NCI-H146 treated with DMSO at 0.1 percent for 48 hours (cell line): ENCODE results near the gene SMIM44.

ENCODE experiments used
- DNase-seq: peaks from one replicate; lab custom pipeline; 2025; ENCODE audit not compliant: unreplicated experiment; lab: John Stamatoyannopoulos, UW

SMIM44 gene

DNA sequence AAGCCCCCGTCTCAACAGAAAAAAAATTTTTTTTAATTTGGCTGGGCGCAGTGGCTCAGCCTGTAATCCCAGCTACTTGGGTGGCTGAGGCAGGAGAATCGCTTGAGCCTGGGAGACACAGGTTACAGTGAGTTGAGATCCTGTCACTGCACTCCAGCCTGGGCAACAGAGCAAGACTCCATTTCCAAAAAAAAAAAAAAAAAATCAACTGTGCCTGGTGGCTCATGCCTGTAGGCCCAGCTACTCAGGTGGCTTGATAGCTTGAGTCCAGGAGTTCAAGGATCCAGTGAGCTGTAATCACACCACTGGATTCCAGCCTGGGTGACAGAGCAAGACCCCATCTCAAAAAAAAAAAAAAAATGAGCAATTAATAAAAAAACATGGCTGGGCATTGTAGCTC, 18.5 kb upstream of the SMIM44 start:
- DNase-seq, result no peak

DNA sequence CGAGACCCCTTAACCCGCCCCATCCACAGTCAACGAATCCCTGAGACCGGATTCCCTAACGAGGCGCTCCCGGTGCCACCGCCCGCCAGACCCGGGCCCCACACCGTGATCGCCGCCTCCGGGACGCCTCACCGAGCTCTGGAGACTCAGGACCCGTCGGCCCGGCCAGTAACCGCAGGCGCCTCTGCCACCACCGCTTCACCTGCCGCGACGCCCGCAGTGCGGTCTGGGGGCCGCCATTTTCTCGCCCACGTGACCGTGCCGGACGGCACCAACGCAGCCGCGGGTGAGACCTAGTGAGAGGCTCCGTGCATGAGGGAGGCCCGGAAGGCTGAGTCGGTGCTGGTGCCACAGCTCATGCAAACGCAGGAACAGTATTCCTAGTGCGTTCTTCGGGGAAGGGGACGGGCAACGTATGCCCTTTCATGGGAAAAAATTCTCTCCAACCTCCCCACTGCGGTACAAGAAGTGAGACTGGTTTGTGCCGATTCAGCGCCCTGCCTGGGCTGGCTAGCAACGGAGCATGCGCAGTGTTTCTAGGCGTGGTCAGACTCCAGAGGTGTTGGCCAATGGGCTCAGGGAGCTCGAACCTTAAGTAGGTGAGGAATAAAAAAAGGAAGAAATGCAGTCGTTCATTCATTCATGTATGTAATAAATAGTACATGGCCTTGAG, 17.3 kb upstream of the SMIM44 start, which contains the start of gene DOHH:
Gene DOHH (minus strand): TSS at position 246 of the 673 bp plus-strand sequence. CDS start 3,860 bp downstream, outside the sequence.
- DNase-seq, result peak; percentile 84

DNA sequence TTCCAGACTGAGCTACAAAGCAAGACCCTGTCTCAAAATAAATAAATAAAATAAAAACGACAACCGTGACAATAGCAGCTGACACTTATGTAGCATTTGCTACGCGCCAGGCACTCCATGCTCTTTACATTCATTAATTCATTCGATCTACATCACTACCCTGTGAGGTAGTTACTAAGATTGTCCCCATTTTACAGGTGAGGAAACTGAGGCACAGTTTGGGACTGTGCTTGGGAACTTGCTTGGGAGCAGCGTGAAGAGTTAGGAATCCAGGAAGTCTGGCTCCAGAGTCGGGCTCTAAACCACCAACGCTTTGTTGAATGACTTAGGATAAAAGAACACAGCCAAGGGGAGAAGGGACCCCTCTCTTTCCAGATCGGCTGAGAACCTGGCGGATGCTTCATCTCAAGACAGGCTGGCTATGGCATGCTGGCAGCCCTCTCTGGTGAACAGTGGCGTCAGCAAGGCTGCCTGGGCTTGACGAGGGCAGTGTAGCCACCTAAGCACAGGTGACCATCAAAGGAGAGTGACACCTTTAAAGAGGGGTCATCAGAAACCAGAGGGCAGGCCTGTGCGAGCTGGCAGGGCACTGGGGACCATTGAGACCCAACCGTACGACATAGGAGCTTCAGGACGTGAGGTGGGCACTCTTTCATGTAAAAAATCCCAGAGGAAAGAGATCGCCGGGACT, 16.6 kb upstream of the SMIM44 start:
- no peak for DNase-seq

DNA sequence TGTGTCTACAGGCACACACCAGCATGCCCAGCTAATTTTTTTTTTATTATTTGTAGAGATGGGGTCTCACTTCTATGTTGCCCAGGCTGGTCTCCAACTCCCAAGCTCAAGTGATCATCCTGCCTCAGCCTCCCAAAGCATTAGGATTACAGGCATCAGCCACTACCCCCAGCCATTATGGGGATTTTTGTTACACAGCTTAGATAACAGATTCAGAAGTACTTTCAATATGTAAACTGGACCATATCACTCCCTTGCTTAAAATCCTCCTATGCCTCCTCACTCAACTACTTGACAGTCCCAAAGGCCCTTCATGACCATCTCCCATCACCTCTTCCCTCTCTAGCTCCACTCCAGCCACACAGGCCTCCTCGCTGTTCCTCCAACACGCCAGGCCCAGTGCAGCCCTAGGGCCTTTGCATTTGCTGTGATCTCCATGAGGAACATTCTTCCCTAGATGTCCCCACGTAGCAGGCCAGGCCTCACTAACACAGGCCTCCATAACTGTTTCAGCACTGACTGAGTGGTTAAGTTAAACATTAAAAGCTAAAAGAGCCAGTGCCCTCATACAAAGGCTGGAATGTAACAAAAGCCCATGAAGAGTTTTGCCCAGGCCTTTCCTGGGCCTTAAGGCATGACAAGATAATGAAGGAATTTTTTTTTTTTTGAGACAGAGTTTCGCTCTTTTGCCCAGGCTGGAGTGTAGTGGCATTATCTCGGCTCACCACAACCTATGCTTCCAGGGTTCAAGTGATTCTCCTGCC, 14.7 kb upstream of the SMIM44 start:
- no peak for DNase-seq

DNA sequence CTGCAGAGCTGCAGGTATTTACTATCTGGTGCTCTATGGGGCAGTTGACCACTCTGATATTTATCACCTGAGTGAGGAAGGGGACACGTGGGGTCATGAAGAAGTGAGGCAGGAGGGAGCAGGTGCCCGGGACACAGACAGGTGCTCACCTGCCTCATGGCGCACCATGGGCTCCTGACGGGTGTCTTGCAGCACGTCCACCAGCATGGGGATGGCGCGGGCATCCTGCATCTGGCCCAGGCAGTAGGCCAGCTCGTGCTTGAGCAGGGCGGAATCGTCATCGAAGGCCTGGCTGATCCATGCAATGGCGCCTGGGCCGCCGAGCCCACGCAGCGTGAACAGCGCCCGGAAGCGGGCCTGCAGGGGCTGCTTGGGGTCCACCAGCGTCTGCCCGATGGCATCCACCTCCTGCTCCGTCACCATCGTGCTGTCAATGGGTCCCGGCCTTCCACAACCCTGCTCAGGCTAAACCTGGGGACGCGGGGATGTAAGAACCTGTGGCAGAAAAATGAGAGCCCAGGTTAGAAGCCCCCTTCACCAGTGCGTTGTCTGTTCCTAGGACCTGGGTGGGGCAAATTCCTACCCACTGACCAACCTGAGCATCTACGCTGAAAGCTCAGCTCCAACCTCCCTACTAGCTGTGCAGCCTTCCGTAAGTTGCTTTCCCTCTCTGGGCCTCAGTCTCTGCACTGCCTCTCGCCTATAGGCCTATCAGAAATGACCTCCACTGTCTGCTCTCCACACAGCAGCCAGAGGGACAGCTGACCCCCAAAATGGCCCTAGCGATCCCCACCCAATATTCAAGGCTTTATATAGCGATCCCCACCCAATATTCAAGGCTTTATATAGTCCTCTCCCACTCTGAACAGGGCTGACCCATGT, 13.4 kb upstream of the SMIM44 start:
- no peak for DNase-seq

DNA sequence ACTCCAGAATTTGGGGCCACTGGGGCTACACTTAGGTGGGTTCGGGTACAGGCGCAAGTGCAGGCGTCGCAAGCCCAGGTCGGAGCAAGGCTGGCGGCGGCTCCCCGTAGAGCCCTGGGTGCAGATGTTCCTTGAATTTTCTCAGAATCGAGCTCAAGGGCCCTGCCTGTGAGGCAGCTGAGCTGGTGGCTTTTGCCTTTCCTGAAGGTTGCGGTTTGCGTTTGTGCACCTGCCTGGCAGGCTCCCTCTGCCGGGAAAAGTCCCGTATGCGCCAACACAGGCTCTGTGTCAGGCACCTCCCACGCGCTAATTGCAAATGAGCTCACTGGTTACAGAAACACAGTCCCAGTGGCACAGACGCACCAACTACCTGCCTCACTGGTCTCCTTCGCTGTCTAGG, 11.3 kb upstream of the SMIM44 start:
- DNase-seq, result no peak

DNA sequence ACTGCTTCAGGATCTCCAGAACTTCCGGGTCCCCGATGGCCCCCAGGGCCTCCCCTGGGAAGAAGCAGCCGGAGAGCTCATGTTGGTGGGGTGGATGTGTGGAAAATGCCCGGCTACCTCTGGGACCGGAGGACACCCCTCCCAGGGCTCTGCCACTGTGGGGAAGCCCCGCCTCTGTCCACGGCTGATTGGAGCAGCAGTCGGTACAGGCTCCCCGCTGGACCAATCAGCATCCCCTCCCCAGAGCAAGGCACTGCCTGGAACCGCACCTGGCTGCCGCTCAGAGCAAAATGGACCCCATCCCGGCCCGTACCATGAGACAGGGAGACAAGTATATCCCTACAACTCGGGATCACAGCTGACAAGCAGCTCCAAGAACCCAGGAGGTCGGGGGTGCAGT, 10.8 kb upstream of the SMIM44 start:
- no peak for DNase-seq

DNA sequence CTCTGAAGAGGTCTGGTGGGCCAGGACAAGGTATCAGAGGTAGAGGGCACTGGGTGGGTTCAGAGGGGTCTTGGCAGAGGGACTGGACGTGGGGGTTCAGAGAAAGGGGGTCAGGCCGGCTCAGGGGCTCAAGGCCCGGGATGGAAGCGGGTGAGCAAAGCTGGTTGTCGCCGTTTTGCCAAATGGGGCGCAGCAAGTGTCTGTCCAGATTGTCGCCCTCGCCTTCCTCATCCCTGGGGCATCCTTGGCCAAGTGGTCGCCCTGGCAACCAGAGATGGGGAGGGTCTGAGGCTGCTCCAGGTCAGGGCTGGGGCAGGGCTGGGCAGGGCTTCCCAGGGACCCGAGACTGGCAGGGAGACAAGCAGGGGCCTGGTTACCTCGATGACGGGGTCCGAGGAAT, 10.4 kb upstream of the SMIM44 start:
- DNase-seq, result no peak

DNA sequence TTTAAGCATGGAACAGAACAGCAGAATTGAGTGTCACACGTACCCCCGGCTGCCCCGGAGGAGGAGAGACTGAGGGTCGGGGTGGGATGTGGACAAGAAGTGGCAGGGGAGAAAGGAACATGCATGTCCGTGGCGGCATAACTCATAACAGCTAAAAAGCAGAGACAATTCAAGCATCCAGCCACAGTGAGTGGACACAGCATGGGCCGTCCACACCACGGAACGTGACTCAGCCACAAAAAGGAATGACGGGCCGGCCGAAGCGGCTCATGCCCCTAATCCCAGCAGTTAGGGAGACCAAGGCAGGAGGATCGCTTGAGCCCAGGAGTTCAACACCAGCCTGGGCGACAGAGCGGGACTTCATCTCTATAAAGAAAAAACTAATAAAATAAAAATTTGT, 9.7 kb upstream of the SMIM44 start:
- no peak for DNase-seq

DNA sequence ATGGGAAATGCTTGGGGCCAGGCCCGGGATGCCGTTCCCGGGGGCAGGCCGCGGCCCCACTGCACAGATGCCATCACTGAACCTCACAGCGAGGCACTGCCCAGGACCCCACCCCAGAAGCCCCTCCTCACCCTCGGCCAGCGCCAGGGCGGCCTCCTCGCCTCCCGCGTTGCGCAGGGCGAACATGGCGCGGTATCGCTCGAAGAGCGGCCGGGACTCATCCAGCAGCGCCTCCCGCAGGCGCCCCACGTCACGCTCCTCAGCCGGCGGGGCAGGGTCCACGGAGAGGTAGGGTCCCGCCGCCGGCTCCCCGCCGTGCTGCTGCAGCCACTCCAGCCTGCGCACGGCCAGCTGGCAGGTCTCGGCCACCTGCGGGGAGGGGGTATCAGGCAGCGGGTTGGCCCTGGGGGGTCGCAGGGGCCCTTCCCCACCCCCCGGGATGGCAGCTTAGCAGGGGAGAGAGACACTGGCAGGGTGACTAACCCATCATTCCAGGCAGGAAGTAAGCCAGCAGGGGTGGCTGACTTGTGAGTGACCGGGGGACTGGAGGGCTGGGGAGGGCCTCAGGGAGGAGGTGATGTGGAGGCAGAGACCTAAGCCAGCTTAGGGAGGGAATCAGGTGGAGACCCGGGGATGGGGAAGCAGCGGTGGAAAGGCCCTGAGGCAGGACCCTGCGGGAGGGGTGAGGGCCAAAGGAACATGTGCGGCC, 9.0 kb upstream of the SMIM44 start:
- DNase-seq, result no peak

DNA sequence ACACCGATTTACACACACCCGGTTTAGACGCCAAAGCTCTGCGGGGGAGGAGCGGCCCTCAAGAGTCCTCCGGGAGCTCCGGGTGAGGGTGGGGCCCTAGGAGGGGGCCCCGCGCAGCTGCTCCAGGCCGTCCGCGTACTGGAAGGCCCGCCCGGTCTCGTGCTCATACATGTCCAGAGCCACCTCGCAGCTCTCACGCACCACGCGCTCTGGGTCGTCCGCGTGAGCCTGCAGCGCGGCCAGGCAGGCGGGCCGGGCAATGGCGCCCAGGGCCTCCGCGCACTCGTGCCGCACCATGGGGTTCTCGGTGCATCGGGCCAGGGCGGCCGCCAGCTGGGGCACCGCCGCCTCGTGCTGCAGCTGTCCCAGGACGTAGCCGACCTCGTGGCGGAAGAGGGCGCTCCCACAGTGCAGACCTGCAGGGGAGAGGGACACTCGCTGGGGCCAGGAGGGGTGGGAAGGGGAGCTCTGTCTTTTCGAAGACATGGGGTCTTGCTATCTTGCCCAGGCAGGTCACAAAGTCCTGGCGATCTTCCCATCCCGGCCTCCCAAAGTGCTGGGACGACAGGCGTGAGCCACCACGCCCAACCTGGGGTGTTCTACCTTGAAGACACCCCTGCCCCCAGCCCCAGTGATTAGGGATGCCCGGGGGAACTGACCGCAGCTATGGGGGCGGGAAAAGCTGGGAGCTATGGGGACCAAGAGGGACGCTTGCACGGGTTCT, 8.3 kb upstream of the SMIM44 start:
- no peak for DNase-seq

DNA sequence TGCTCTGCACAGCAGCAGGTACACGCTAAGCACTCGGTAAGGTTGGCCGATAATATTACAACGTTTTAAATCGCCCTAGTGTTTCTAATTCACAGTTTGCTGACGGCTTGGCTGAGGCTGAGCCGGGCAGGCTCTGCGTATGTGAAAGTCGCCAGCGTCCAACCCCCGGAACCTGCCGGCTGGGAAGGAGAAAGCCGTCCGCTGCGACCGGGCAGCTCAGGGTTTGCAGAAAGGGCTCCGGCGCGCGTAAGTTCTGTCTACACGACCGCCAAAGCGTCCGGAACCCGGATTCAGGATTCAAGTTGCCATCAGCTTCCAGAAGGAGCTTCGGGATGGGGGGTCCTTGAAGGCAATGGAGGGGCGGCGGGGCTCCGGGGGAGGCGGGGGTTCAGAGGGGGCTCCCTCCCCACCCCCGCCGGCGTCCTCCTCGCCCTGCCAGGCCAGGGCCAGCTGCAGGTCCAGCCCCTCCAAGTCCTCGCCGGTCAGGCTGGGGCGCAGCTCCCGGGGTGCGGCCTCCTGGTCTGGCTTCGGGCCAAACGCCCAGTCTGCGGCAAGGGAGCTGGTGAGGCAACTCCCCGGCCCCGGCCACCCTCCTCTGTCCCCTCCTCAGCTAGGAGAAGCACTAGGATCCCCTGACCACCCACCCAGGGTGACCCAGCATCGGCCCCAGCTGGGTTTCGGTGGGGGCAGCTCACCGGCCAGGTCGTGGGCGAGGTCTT, 575 bp downstream of the SMIM44 start:
- no peak for DNase-seq

DNA sequence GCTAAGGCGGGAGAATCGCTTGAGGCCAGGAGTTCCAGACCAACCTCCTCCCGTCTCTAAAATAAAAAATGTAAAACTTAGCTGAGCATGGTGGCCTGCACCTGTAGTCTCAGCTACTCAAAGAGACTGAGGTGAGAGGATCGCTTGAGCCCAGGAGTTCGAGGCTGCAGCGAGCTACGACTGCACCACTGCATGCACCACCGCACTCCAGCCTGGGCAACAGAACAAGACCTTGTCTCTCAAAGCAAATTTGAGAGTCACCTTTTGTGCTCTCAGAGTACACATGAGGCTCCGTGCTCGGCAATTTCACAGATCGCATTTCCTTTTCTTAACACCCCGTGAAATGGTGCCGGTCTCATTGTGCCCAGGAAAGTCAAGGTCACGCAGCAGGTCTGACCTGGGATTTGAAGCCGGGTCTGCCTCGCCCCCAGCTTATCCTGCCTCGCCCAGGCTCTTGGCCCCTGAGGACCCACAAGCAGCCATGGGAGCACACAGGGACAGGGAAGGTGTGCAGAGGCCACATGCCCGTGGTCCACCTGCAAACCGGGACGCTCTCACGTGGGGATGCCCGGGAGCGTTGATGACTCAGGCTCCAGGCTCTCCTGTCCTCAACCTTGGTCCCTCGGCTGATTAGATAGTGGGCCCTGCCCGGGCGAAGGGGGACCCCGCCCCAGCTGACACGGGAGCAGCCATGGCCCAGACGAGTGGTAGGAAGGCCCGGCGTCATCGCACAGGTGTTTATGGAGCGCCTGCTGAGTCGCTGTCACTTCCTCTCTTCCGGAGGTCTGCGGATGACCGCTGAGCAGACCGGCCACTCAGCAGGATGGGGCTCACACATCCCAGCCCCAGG, 1.8 kb downstream of the SMIM44 start:
- DNase-seq, result no peak

DNA sequence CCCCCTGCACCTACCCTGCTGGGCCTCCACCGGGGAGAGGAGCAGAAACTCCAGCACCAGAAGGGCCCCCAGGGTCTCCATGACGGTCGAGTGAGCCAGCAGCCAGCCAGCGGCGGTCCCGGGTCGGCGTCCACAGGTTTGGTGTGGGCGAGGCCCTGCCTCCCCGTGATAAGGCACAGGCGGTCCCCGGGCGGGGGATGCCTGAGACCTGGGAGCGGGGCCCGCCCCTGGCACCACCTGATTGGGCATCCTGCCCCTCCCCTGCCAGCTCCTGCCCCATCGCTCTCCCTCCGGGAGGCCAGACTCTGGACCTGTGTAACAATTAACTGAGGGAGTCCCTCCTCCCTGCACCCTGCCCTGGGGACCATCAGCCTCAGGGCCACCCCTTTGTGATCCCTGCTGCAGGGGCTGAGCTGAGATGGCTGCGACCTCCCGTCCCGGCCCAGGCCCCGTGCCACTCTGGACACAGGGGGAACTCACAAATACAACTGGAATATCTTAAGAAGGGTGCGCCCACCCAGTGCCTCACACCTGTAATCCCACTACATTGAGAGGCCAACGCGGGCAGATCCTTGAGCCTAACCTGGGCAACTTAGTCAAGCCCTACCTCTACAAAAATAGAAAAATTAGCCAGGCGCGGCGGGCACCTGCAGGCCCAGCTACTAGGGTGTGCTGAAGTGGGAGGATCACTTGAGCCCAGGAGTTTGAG, 2.7 kb downstream of the SMIM44 start, which contains the start of gene SMIM24:
Gene SMIM24 (minus strand): TSS at position 143 of the 709 bp plus-strand sequence. CDS start 62 bp downstream, at position 81.
- peak; percentile 11 for DNase-seq

DNA sequence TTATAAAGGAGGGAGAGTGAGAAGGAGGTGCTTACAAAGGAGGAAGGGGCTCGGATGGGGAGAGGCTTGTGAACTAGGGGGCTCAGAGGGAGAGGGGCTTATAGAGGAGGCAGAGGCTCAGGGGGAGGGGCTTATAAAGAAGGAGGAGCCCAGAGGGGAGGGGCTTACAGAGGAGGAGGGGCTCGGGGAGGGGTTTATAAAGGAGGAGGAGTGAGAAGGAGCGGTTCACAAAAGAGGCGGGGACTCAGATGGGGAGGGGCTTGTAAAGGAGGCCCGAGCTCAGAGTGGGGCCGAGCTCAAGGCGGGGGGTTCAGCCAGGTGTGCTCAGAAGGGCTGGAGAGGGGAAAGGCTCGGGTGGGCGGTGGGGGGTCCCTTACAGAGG, 3.4 kb downstream of the SMIM44 start:
- DNase-seq, result peak; percentile 32

DNA sequence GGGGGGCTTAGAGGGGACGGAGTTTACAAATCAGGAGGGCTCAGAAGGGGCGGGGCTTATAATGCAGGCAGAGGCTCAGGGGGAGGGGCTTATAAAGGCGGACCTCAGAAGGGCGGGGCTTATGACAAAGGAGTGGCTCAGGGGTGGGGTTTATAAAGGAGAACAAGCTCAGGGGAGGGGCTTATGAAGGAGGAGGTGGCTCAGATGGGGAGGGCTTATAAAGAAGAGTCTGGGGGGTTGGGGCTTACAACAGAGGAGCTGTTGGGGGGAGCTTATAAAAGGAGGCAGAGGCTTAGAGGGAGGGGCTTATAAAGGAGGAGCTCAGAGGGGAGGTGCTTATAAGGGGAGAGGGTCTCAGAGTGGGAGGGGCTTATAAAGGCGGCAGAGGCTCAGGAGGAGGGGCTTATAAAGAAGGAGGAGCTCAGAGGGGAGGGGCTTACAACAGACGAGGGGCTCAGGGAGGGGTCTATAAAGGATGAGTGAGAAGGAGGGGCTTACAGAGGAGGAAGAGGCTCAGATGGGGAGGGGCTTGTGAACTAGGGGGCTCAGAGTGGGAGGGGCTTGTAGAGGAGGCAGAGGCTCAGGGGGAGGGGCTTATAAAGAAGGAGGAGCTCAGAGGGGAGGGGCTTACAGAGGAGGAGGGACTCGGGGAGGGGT, 3.9 kb downstream of the SMIM44 start:
- peak; percentile 32 for DNase-seq
